Motor neuron (in vitro differentiated cells): ENCODE results near the gene NRG4. TPM values are rescaled to one million over a fixed set of nuclear protein-coding genes. Genes with fewer than 3 reads are reported as not detected.
"Not testable (repeated sequence)": the region's sequence is repeated elsewhere in the genome, so short reads cannot be mapped to it uniquely, and the experiment has no call there.

ENCODE experiments used
- ATAC-seq, 8 experiments: fragments of 200-7000 bp; cut with Tn5 transposase; replicated peaks in 6 of 8; 2 replicates each; pipeline ENCODE4 v1.8.0; 2021; ENCODE audit warnings: mild to moderate bottlenecking in 8 of 8, moderate library complexity in 8 of 8
- H3K27ac ChIP-seq, 2 donors: fragments of 250-450 bp; sonication (Bioruptor Pico); 2 replicates each; pipeline ENCODE4 v1.9.0; 2021; ENCODE audit warnings: antibody characterized with exemption in 2 of 2, mild to moderate bottlenecking in 2 of 2, moderate library complexity in 1 of 2
- H3K4me1 ChIP-seq, 2 donors: fragments of 250-450 bp; sonication (Bioruptor Pico); replicated peaks in 1 of 2; 2 replicates each; pipeline ENCODE4 v1.6.1; 2021; ENCODE audit warnings: antibody characterized with exemption in 2 of 2, mild to moderate bottlenecking in 2 of 2, moderate library complexity in 1 of 2
- H3K4me3 ChIP-seq, 5 donors: fragments of 250-450 bp; sonication (Bioruptor Pico); 2 replicates each; pipeline ENCODE4 v1.9.0; 2021; ENCODE audit warnings: antibody characterized with exemption in 5 of 5, mild to moderate bottlenecking in 5 of 5, moderate library complexity in 4 of 5
- WGBS, 10 experiments: fragments of 450-650 bp; shearing (Covaris generic); methylation state at CpG; one replicate each; pipeline ENCODE4 v1.0.0; 2022; 5-methylcytosine and 5-hydroxymethylcytosine counted together
- in situ Hi-C, 9 experiments: fragments of 400-800 bp; cut with MboI; loops; one replicate each; pipeline ENCODE4 v1.15.0; 2021; ENCODE audit warnings: low sequenced_read_pairs in 9 of 9, low pct_unique_long_range_greater_than_20kb in 2 of 9; ENCODE audit not compliant: unreplicated experiment in 9 of 9
- total RNA-seq, 8 experiments: library from RNA; unstranded; fragments of 300-600 nt; gene quantifications; 2 replicates each; pipeline versions ENCODE4 v1.2.3 to v1.2.4, GENCODE V29; 2022

NRG4 gene
- total RNA-seq, 8 experiments from 2014 or later = 0.58 to 2.9 (median 1.1) TPM

DNA sequence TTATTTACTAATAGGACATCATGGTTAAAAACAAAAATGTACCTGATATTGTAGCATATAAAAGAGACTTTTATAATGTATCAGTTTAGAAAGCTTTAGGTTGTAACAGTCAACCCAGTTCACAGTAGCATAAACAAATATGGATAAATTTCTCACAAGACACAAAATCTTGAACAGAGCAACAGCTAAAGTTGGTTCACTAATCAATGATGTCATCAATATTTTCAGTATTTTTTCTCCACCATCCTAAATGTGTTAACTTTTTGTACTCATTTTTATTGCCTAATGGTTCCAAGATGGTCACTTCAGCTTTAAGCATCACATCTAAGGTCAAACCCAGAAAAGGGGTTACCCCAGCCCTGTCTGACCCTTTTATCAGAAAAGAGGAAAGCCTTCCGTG, 21.2 kb upstream of the NRG4 start:
- H3K27ac ChIP-seq = no peak overlapping the region
- no peak for ATAC-seq
- in situ Hi-C loops = no loop called here
- H3K4me1 ChIP-seq = no peaks in the 10 kb centered on the region
- 43 to 100% (median 73%) methylated on average over 1 of the region's 1 CpG; no CpG with 5 or more reads in 4 of the 10 experiments for WGBS, 10 experiments
- H3K4me3 ChIP-seq = no peak overlapping the region

DNA sequence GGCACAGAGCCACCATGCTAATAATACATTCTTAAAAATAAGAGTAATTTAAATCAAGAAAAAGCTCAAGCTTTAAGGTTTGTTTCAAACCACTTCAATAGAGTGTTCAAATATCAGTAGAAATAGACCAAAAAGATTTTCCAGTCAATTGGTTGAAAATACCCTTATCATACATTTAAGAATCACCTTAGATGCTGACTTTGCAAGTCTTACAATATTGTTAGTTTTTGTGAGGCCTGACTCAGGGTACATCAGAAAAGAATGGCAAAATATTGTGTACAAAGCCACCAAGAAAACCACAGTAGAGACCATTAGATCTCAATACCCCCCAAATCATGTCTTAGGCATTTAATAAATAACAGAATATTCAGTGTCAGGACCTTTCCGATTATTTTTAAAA, 19.8 kb upstream of the NRG4 start:
- Histone ChIP-seq H3K27ac (no peak overlapping the region), H3K4me3 (no peak overlapping the region), H3K4me1 (no peaks in the 10 kb centered on the region)
- ATAC-seq = no peak
- 0 to 100% (median 91%) methylated on average over 1 of the region's 1 CpG; no CpG with 5 or more reads in 2 of the 10 experiments for WGBS, 10 experiments
- in situ Hi-C loops = no loop called here

DNA sequence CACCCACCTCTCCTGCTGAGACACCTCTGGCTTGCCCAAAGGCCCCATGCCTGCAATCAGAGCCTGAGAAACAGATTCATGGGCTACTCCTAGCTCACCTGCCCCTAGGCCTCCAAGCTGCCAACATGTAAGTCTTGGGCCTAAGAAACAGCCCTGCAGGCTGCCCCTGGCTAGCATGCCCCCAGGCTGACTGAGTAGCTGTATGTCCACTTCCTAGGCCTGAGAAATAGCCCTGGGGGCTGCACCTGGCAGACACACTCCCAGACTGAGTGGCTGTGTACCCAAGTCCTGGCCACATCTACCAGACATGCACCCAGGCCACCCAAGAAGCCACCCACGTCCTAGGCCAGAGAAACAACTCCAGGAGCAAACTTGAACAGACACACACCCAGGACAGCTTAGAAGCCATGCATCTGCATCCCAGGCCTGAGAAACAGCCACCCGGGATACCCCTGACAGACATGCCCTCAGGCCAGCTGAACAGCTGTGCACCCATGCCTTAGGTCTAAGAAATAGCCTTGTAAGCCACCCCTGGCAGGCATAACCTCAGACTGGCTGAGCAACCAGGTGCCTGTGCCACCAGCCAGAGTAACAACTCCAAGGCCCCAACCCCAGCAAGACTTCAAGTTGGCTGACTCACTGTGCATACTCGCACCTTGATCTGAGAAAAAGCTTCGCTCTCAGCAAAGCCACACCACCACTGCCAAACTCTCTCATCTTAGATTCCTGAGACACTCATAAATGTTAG, 12.0 kb upstream of the NRG4 start:
- Histone ChIP-seq H3K4me3 (no peak overlapping the region), H3K4me1 (no peaks in the 10 kb centered on the region), H3K27ac (no peak overlapping the region)
- in situ Hi-C loops = no loop called here
- 40 to 88% (median 73%) methylated on average over 1 to 3 of the region's 4 CpGs; no CpG with 5 or more reads in 5 of the 10 experiments for WGBS, 10 experiments
- no peak for ATAC-seq

DNA sequence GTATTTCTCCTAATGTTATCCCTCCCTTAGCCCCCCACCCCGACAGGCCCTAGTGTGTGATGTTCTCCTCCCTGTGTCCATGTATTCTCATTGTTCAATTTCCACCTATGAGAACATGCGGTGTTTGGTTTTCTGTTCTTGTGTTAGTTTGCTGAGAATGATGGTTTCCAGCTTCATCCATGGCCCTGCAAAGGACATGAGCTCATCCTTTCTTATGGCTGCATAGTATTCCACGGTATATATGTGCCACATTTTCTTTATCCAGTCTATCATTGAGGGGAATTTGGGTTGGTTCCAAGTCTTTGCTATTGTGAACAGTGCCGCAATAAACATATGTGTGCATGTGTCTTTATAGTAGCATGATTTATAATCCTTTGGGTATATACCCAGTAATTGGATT, 1.2 kb upstream of the NRG4 start:
- in situ Hi-C loops, H3K4me1 ChIP-seq, H3K4me3 ChIP-seq, H3K27ac ChIP-seq, ATAC-seq: not testable (repeated sequence)
- 17 to 100% (median 96%) methylated on average over 1 to 4 of the region's 4 CpGs; no CpG with 5 or more reads in 2 of the 10 experiments for WGBS, 10 experiments

DNA sequence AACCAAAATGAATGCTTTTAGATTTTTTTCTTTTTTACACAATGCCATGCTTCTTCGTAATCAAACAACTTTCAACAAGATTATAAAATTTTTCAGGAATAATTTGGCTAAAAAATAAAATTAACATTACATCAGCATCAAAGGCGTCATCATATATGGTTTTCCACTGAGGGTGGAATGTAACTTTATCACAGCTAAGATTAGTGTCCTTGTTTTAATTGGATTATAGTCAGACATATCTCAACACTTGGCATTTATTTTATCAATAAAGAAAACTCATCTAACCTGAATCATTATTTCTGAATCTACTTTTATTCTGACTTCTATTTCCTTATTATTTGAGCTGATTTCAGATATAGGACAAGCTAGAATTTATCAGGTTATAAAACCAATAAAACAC, 1.6 kb downstream of the NRG4 start:
- 30 to 100% (median 78%) methylated on average over 2 of the region's 2 CpGs for WGBS, 10 experiments
- in situ Hi-C loops = no loop called here
- Histone ChIP-seq H3K4me3 (no peak overlapping the region), H3K4me1 (peaks cover 5 to 6% of the 10 kb centered on the region in 2 donors), H3K27ac (no peak overlapping the region)
- ATAC-seq = no peak

DNA sequence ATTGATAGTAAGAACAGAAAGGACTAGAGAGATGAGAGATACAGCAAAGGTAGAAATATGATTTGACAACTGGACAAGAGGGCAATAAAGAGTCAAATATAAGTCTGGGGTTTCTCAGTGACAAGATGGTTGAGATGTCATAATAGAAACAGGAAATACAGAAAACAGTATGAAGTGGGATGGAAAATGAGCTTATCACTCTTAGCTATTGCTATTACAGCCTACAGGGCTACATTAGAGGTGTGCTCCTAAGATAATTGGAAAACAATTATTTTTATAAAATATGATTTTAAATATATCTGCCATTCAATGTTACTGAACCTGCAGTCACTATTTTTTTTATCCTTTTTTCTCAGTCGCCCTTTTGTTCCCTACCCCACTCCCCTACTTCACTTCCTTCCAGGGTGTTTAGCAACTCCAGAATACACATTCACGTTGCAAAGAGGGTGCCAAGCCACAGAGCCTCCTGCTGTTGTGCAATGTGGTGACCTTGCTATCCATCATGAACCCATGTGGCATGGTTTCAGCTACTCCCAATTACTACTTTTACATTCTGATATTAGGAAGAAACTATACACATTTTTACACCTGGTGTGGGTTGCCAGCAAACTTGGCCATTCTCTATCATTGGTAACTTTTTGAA, 6.0 kb downstream of the NRG4 start:
- Histone ChIP-seq H3K4me3 (no peak overlapping the region), H3K27ac (no peak overlapping the region), H3K4me1 (no peaks in the 10 kb centered on the region)
- WGBS, 10 experiments = 7 to 100% (median 50%) methylated on average over 1 to 2 of the region's 2 CpGs; no CpG with 5 or more reads in 1 of the 10 experiments
- in situ Hi-C loops = no loop called here
- ATAC-seq = no peak

DNA sequence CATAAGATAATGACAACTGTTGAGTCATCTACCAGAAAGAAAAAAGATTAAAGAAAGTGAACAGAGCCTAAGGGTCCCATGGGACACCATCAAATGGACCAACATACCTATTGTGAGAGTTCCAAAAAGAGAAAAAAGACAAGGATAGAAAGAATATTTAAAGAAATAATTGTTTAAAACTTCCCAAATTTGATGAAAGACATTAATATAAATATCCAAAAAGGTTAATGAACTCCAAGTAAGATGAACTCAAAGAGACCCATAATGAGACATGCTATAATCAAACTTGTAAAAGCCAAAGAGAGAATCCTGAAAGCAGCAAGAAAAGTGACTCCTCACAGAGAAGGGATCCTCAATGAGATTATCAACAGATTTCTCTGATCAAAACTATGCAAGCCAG, 8.9 kb downstream of the NRG4 start:
- Histone ChIP-seq H3K4me1 (no peaks in the 10 kb centered on the region), H3K4me3 (no peak overlapping the region), H3K27ac (no peak overlapping the region)
- no peak for ATAC-seq
- in situ Hi-C loops = no loop called here

DNA sequence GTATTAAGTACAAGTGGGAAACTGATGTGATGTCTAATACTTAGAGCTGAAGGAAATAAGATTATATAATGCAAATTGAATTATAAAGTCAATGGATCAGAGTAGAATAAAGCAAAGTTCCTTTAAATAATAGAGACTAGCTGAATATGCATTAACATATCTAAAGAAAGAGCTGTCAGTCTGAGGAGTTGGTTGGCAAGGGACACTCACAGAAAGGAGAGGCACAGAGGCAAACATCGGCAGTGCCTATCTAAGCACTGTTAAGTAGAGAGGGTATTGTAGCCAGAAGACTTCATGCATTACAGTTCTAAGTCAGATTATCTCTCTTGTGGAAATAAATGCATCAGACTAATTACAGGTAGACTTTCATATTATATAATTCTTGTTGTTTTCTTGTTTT, 16.6 kb downstream of the NRG4 start:
- ATAC-seq = no peak
- WGBS, 10 experiments = 0 to 83% (median 47%) methylated on average over 1 of the region's 1 CpG; no CpG with 5 or more reads in 2 of the 10 experiments
- in situ Hi-C loops = no loop called here

DNA sequence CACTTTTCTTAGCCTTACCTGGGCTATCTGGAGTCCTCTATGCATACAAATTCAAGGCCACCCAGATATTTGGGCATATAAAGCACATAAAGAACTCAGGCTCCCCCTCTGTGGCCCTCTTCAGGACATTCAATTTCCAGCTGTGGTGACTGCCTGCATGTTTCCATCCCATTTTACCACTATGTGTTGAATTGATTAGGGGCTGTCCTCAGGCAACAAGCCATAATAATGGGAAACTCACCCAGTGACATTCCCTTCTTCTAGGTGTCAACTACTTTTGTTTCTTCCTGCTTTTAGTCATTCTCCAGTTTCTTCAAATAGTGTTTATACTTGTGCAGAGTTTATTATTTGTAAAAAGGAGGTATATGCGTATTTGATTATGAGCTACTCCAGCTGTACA, 18.0 kb downstream of the NRG4 start:
- Histone ChIP-seq H3K27ac (no peak overlapping the region), H3K4me3 (no peak overlapping the region), H3K4me1 (no peaks in the 10 kb centered on the region)
- WGBS, 10 experiments = 86 to 100% (median 100%) methylated on average over 1 of the region's 1 CpG
- in situ Hi-C loops = no loop called here
- no peak for ATAC-seq

More for the DNA sequence above, 16.6 kb downstream of the NRG4 start:
- H3K4me1 ChIP-seq = no peaks in the 10 kb centered on the region
- no peak overlapping the region for H3K4me3 ChIP-seq
- no peak overlapping the region for H3K27ac ChIP-seq

DNA sequence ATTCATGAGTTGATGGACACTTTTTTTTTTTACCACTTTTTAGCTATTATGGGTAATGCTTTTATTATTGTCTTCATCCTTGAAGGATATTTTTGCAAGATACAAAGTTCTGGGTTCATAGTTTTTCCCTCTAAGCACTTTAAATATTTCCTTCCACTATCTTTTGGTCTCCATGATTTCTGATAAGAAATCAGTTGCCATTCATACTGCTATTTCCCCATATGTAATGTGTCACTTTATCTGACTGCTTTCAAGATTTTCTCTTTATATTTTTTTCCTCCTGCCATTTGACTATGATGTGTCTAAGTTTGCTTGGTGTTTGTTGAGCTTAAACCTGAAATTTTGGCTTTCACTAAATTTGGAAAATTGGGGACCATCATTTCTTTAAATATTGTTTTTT, 19.3 kb downstream of the NRG4 start:
- Histone ChIP-seq H3K4me3 (no peak overlapping the region), H3K4me1 (no peaks in the 10 kb centered on the region), H3K27ac (no peak overlapping the region)
- ATAC-seq = no peak
- in situ Hi-C loops = no loop called here

DNA sequence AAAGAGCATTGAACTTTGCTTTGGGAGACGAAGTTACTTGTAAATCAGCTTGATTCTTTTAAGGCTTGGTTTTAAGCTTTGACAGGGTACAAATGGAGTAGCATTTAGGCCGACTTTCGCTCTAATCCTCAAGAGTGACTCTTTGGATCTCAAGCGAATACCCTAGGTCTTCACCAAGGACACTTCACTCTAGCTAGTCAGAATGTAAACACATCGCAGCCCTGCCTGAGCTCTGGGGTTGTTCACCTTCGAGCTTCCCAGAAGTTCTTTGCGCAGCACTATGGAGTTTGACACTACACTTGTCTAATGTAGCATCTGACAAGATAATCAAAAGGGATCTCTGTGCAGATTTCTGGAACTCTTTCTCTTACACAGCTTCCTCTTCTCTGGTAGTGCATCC, 22.3 kb downstream of the NRG4 start:
- H3K27ac ChIP-seq = no peak overlapping the region
- H3K4me3 ChIP-seq = no peak overlapping the region
- in situ Hi-C loops = no loop called here
- no peak for ATAC-seq
- H3K4me1 ChIP-seq = no peaks in the 10 kb centered on the region
- WGBS, 10 experiments = 42 to 100% (median 80%) methylated on average over 1 to 6 of the region's 7 CpGs

DNA sequence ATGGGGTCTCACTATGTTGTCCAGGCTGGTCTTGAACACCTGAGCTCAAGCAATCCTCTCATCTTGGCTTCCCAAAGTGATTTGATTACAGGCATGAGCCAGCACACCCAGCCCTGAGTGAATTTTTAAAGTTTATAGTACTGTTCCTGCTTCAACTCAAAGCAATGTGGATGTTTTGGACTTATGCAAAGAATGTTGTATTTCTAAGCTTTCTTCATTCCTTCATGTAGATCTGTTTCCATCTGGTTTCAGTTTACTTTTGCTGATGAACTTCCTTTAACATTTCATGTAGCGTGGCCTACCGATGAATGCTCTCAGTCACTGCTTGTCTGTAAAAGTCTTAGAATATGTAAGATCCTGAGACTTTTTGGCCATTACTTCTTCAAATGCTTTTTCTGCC, 23.2 kb downstream of the NRG4 start:
- no peaks in the 10 kb centered on the region for H3K4me1 ChIP-seq
- 17 to 100% (median 88%) methylated on average over 2 of the region's 2 CpGs for WGBS, 10 experiments
- no peak overlapping the region for H3K27ac ChIP-seq
- ATAC-seq = peak in 3 of 8 experiments; percentile 57 to 94 (median 91)
- H3K4me3 ChIP-seq = no peak overlapping the region
- in situ Hi-C loops = no loop called here

DNA sequence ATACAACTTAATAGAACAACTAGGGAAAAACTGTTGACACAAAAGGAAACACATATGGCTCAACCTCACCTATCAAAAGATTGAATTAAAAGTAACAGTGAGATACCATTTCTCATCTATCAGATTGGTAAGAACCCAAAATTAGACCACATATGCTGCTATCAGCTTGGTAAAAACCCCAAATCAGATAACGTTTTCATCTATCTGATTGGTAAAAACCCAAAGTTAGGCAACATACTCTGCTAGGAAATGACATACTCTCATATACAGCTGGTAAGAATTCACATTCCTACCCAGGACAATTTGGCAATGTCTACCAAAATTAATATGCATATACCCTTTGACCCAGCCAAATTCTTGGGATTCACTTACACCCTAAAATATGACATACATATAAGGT, 26.3 kb downstream of the NRG4 start:
- no peak for ATAC-seq
- 67 to 100% (median 85%) methylated on average over 1 of the region's 1 CpG; no CpG with 5 or more reads in 3 of the 10 experiments for WGBS, 10 experiments
- in situ Hi-C loops = no loop called here

DNA sequence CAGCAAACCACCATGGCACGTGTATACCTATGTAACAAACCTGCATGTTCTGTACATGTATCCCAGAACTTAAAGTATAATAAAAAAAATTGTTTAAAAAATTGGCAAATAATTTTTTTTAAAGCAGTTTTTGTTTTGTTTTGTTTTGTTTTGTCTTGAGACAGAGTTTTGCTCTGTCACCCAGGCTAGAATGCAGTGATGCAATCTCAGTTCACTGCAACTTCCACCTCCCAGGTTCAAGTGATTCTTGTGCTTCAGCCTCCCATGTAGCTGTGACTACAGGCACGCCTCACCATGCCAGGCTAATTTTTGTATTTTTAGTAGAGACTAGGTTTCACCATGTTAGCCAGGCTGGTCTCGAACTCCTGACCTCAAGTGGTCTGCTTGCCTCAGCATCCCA, 27.5 kb downstream of the NRG4 start:
- H3K4me3 ChIP-seq, in situ Hi-C loops, H3K27ac ChIP-seq, H3K4me1 ChIP-seq, ATAC-seq: not testable (repeated sequence)
- 38 to 97% (median 68%) methylated on average over 1 to 3 of the region's 3 CpGs; no CpG with 5 or more reads in 2 of the 10 experiments for whole genome bisulfite sequencing, 10 experiments

More for the DNA sequence above, 26.3 kb downstream of the NRG4 start:
- H3K4me3 ChIP-seq = no peak overlapping the region
- no peak overlapping the region for H3K27ac ChIP-seq
- no peaks in the 10 kb centered on the region for H3K4me1 ChIP-seq
